Measurements from ENCODE around the gene CRABP1.

GRCh38 chr15:78372880-78373279 is 32.7 kb downstream of the CRABP1 start:
- no peak for TF ChIP-seq EZH2phosphoT487 (IDR thresholded peaks at IDR 0.05; ENCODE audit: low read length)
- no peak for TF ChIP-seq CTCF (IDR thresholded peaks at IDR 0.05; ENCODE audit: low read length)
